G401.6 (cell line): ENCODE measurements around the gene EDC4.
"Not testable (repeated sequence)": the region's sequence is repeated elsewhere in the genome, so short reads cannot be mapped to it uniquely, and the experiment has no call there.

Source experiments
- FAIRE-seq: peaks from 2 replicates; lab custom pipeline; 2012; peaks lifted over from hg19 to GRCh38; lab: Jason Lieb, UNC

The EDC4 gene

GRCh38 chr16:67872631-67873434 lies at the start of gene EDC4:
TSS of gene EDC4 (plus strand) at chr16:67873052. CDS start at chr16:67873262, 210 bp downstream.
- no peak for FAIRE-seq

GRCh38 chr16:67825119-67825518 lies 47.7 kb upstream of the EDC4 start:
- FAIRE-seq: no peak

GRCh38 chr16:67825906-67826305 lies 46.9 kb upstream of the EDC4 start:
- no peak for FAIRE-seq

- no peak for FAIRE-seq
Measured at GRCh38 chr16:67828651-67829050, 44.2 kb upstream of the EDC4 start.

- no peak for FAIRE-seq
Measured at GRCh38 chr16:67833030-67833414, 39.8 kb upstream of the EDC4 start.

- peak; percentile 25 for FAIRE-seq
Measured at GRCh38 chr16:67833415-67834241, 39.2 kb upstream of the EDC4 start.

GRCh38 chr16:67834242-67834614 lies 38.6 kb upstream of the EDC4 start:
- FAIRE-seq: no peak

- FAIRE-seq: not testable (repeated sequence)
Measured at GRCh38 chr16:67837190-67837589, 35.7 kb upstream of the EDC4 start.

- FAIRE-seq: no peak
Measured at GRCh38 chr16:67837811-67838210, 35.0 kb upstream of the EDC4 start.

GRCh38 chr16:67841198-67841815 lies 31.5 kb upstream of the EDC4 start:
- no peak for FAIRE-seq

GRCh38 chr16:67841816-67842508 lies 30.9 kb upstream of the EDC4 start, which contains the start of gene THAP11:
TSS of gene THAP11 (plus strand) at chr16:67842320. CDS start at chr16:67842555, 235 bp downstream.
- peak; percentile 72 for FAIRE-seq

- FAIRE-seq: no peak
Measured at GRCh38 chr16:67842509-67843342, 30.1 kb upstream of the EDC4 start.

GRCh38 chr16:67843343-67843765 lies 29.5 kb upstream of the EDC4 start:
- FAIRE-seq: no peak

- FAIRE-seq: no peak
Measured at GRCh38 chr16:67844497-67844896, 28.4 kb upstream of the EDC4 start.

GRCh38 chr16:67845291-67846062 lies 27.4 kb upstream of the EDC4 start:
- no peak for FAIRE-seq

GRCh38 chr16:67846063-67846319 lies 26.9 kb upstream of the EDC4 start:
- FAIRE-seq: no peak

- peak; percentile 95 for FAIRE-seq
Measured at GRCh38 chr16:67846320-67847063, 26.4 kb upstream of the EDC4 start, which contains the start of gene NUTF2. TSS of gene NUTF2 (plus strand) at chr16:67846933. CDS start at chr16:67865131, 18,198 bp downstream.

- FAIRE-seq: no peak
Measured at GRCh38 chr16:67847064-67847861, 25.6 kb upstream of the EDC4 start, which contains the start of gene CENPT. TSS of gene CENPT (minus strand) at chr16:67847693. CDS start at chr16:67833859, 13,834 bp downstream.

GRCh38 chr16:67848118-67848517 lies 24.7 kb upstream of the EDC4 start:
- no peak for FAIRE-seq
